ENCODE data around the gene PARD6B. TPM values are rescaled to one million over a fixed set of nuclear protein-coding genes. Genes with fewer than 3 reads are reported as not detected.

Gene PARD6B
- total and polyA plus RNA-seq, 2 of the 4 experiments (the other 2 are of a cell fraction), result 0.17 to 0.90 TPM

DNA sequence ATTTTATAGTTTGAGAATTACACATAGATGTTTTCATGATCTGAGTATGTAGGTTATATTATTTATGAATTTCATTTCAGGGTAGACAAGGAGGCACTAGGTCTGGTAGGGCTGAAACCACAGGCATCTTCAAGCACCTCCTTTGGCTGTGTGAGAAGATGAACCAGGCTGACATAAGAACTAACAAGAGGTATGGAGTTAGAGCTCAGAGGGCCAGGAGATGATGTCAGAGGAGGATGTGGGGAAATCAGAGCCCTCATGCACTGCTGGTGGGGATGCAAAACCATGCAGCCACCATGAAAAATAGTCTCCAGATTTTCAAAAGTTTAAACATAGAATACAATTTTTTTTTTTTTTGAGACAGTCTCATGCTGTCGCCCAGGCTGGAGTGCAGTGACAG is 26.4 kb upstream of the PARD6B start:
- no peak overlapping the region for H2AK5ac ChIP-seq (ENCODE audit: low read depth, low read length)
- H3K36me3 ChIP-seq (ENCODE audit: control insufficient read depth, insufficient read depth, low read length), result no peaks in the 10 kb centered on the region
- H2BK120ac ChIP-seq (ENCODE audit: low read depth, low read length), result no peak overlapping the region; the same call in 1 of the 2 replicates
- H3K27ac ChIP-seq (ENCODE audit: insufficient read depth, low read length), result no peak overlapping the region
- no peak overlapping the region for H3K18ac ChIP-seq (ENCODE audit: low read depth, low read length)
- no peaks in the 10 kb centered on the region for H3K79me1 ChIP-seq (ENCODE audit: low read depth in 1 of 2, low read length in 2 of 2)
- ATAC-seq (ENCODE audit: low read depth) (peak; percentile 83), DNase-seq (peak; percentile 87)
- no peak overlapping the region for H4K5ac ChIP-seq (ENCODE audit: low read depth, low read length)
- H3K14ac ChIP-seq (replicated peaks; ENCODE audit: low read depth, low read length), result 0 out of 2 replicates have a peak overlapping the region, but pooled peaks have one; percentile 7
- in situ Hi-C loops (cut with MboI; ENCODE audit: low sequenced_read_pairs), result no loop called here
- POLR2A ChIA-PET (ENCODE audit: unreplicated experiment), result no interaction called here
- no peak overlapping the region for H3K56ac ChIP-seq (ENCODE audit: extremely low read depth, insufficient read depth, low read length)
- peaks cover 2% of the 10 kb centered on the region for H3K4me1 ChIP-seq (ENCODE audit: control insufficient read depth, insufficient read depth, low read length)
- no peaks in the 10 kb centered on the region for H4K20me1 ChIP-seq (ENCODE audit: insufficient read depth, low read length)
- CTCF ChIA-PET, result interaction anchor here (0.7 kb wide), 1 partner anchor 74 kb away, joined by 5 read pairs; no protein-coding TSS in a partner anchor
- no peaks in the 10 kb centered on the region for H3K27me3 ChIP-seq (ENCODE audit: control insufficient read depth, insufficient read depth, low read length)
- no peak overlapping the region for H3K23ac ChIP-seq (ENCODE audit: low read depth, low read length)
- no peak overlapping the region for H3K4me3 ChIP-seq (ENCODE audit: insufficient read depth, low read depth, low read length)
- WGBS, 2 experiments (ENCODE audit: extremely low coverage in 2 of 2, insufficient read length in 1 of 2), result no CpG with 5 or more reads among the region's 1 CpG
- no peak overlapping the region for H2BK20ac ChIP-seq (ENCODE audit: low read depth, low read length)
- TF ChIP-seq NFE2L2 (IDR thresholded peaks at IDR 0.05; ENCODE audit: low read depth, low read length), result no peak
- TF ChIP-seq CEBPB (IDR thresholded peaks at IDR 0.05; ENCODE audit: low read depth, low read length), result peak; percentile 72
- H3K9me3 ChIP-seq (ENCODE audit: control insufficient read depth, insufficient read depth, low read length), result no peaks in the 10 kb centered on the region
- no peak overlapping the region for H4K8ac ChIP-seq (ENCODE audit: low read depth in 2 of 2, low read length in 2 of 2)
- H4K91ac ChIP-seq (ENCODE audit: insufficient read depth, low read depth, low read length), result no peak overlapping the region
- no peak overlapping the region for H2AFZ ChIP-seq (replicated peaks; ENCODE audit: low read length, poor library complexity)
- H3K9me1 ChIP-seq (ENCODE audit: insufficient read depth, low read length), result peaks cover 8% of the 10 kb centered on the region; the same call in 1 of the 2 replicates
- H2BK15ac ChIP-seq (ENCODE audit: low read depth, low read length), result no peak overlapping the region
- H3K4me2 ChIP-seq (ENCODE audit: low read depth, low read length), result no peak overlapping the region
- intact Hi-C loops (cut with micrococcal nuclease), result loop anchor here (5.0 kb wide), 1 partner anchor 58 kb away; no protein-coding TSS in a partner anchor
- H2AK9ac ChIP-seq (replicated peaks; ENCODE audit: low read depth, low read length, poor library complexity), result no peak overlapping the region
- H2BK5ac ChIP-seq (ENCODE audit: low read depth, low read length, poor library complexity, severe bottlenecking), result no peak overlapping the region
- no peak overlapping the region for H3K9ac ChIP-seq (ENCODE audit: low read depth, low read length)
- BruUV-seq (replicated peaks), result no TSS peak
- dilution Hi-C loops (cut with HindIII; ENCODE audit: low sequenced_read_pairs, unreplicated experiment), result no loop called here
- no peak overlapping the region for H3K4ac ChIP-seq (ENCODE audit: low read depth, low read length)
